Esophagus squamous epithelium (tissue), 4 donors: ENCODE data around the gene RAB10.
A peak's percentile ranks its signal among the peaks of the same experiment; 100 is the strongest.

ENCODE experiments used
- POLR2A ChIP-seq, 4 donors: fragments of 450-650 bp; IDR thresholded peaks; one replicate each; pipeline ENCODE4 v1.6.1; 2017; ENCODE audit warnings: antibody characterized with exemption in 4 of 4, mild to moderate bottlenecking in 4 of 4, moderate library complexity in 3 of 4
- TF ChIP-seq, protein P1 (sequence below), 6 experiments: fragments of 450-650 bp in 4 of 6; fragments of 200-600 bp in 2 of 6; sonication (generic) in 2 of 6; IDR thresholded peaks; one replicate each; pipeline ENCODE4 v1.5.1; 2016 to 2019; ENCODE audit warnings: antibody characterized with exemption in 6 of 6, mild to moderate bottlenecking in 4 of 6, moderate library complexity in 4 of 6

DNA sequence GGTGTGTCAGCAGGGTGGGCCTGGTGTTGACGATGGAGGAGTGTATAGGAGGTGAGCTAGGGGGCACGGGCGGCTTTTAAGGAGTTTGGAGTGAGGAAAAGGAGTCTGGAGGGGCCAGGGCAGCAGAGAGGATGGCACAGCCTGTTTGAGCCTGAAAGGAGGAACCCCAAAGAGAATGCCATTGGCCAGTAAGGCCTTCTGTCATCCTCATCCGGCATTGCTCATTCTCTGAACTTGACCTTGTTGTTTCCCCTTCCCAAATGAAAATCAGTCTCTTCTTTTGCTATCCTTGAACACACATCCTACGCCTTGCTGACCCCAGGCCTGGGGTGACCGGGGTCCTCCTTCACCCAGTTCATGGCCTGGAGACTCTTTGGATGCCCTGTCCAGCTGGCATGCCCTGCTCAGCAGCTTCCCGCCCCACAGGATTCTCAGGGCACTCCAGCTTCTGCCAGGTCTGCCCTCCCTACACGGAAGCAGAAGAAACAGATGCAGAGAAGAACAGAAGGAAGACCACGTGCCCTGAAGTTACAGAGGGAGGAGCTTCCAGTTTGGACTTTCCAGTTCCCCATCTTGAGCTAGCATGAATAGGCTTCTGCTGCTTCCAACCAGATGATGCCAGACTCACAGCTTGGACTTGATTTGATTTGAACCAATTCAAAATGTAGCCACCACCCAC lies 31.1 kb upstream of the RAB10 start:
- TF ChIP-seq, protein P1, sequence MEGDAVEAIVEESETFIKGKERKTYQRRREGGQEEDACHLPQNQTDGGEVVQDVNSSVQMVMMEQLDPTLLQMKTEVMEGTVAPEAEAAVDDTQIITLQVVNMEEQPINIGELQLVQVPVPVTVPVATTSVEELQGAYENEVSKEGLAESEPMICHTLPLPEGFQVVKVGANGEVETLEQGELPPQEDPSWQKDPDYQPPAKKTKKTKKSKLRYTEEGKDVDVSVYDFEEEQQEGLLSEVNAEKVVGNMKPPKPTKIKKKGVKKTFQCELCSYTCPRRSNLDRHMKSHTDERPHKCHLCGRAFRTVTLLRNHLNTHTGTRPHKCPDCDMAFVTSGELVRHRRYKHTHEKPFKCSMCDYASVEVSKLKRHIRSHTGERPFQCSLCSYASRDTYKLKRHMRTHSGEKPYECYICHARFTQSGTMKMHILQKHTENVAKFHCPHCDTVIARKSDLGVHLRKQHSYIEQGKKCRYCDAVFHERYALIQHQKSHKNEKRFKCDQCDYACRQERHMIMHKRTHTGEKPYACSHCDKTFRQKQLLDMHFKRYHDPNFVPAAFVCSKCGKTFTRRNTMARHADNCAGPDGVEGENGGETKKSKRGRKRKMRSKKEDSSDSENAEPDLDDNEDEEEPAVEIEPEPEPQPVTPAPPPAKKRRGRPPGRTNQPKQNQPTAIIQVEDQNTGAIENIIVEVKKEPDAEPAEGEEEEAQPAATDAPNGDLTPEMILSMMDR (IDR thresholded peaks at IDR 0.05) = peak in 1 of 6 experiments; percentile 8
- no peak for TF ChIP-seq POLR2A (IDR thresholded peaks at IDR 0.05)
